ENCODE data around the gene ACTR8.

ACTR8 gene

GRCh38 chr3:53887446-53887845 is 5.5 kb upstream of the ACTR8 start:
- TF ChIP-seq GATA2 (IDR thresholded peaks at IDR 0.05; ENCODE audit: low read depth, low read length) (no peak), GATA3 (IDR thresholded peaks at IDR 0.05; ENCODE audit: low read depth, low read length) (no peak)

GRCh38 chr3:53885239-53885638 is 3.3 kb upstream of the ACTR8 start:
- TF ChIP-seq GATA2 (IDR thresholded peaks at IDR 0.05; ENCODE audit: low read depth, low read length) (no peak), GATA3 (IDR thresholded peaks at IDR 0.05; ENCODE audit: low read depth, low read length) (no peak)

- no peak for TF ChIP-seq GATA2 (IDR thresholded peaks at IDR 0.05; ENCODE audit: low read depth, low read length)
- no peak for TF ChIP-seq GATA3 (IDR thresholded peaks at IDR 0.05; ENCODE audit: low read depth, low read length)
Observed at GRCh38 chr3:53884623-53885022, 2.7 kb upstream of the ACTR8 start.

- TF ChIP-seq GATA3 (IDR thresholded peaks at IDR 0.05; ENCODE audit: low read depth, low read length) (no peak), GATA2 (IDR thresholded peaks at IDR 0.05; ENCODE audit: low read depth, low read length) (no peak)
Observed at GRCh38 chr3:53883008-53883407, 1.1 kb upstream of the ACTR8 start.

GRCh38 chr3:53880396-53881345 is 1.3 kb downstream of the ACTR8 start:
- no peak for TF ChIP-seq GATA2 (IDR thresholded peaks at IDR 0.05; ENCODE audit: low read depth, low read length)
- TF ChIP-seq GATA3 (IDR thresholded peaks at IDR 0.05; ENCODE audit: low read depth, low read length), result no peak

- TF ChIP-seq GATA2 (IDR thresholded peaks at IDR 0.05; ENCODE audit: low read depth, low read length) (no peak), GATA3 (IDR thresholded peaks at IDR 0.05; ENCODE audit: low read depth, low read length) (no peak)
Observed at GRCh38 chr3:53865732-53866499, 16.0 kb downstream of the ACTR8 start.

GRCh38 chr3:53863145-53863544 is 18.8 kb downstream of the ACTR8 start:
- TF ChIP-seq GATA2 (IDR thresholded peaks at IDR 0.05; ENCODE audit: low read depth, low read length), result no peak

- TF ChIP-seq GATA2 (IDR thresholded peaks at IDR 0.05; ENCODE audit: low read depth, low read length) (no peak), GATA3 (IDR thresholded peaks at IDR 0.05; ENCODE audit: low read depth, low read length) (no peak)
Observed at GRCh38 chr3:53862241-53862640, 19.7 kb downstream of the ACTR8 start.

GRCh38 chr3:53860196-53860595 is 21.8 kb downstream of the ACTR8 start:
- no peak for TF ChIP-seq GATA3 (IDR thresholded peaks at IDR 0.05; ENCODE audit: low read depth, low read length)
- TF ChIP-seq GATA2 (IDR thresholded peaks at IDR 0.05; ENCODE audit: low read depth, low read length), result no peak

GRCh38 chr3:53859178-53859577 is 22.8 kb downstream of the ACTR8 start:
- TF ChIP-seq GATA2 (IDR thresholded peaks at IDR 0.05; ENCODE audit: low read depth, low read length) (no peak), GATA3 (IDR thresholded peaks at IDR 0.05; ENCODE audit: low read depth, low read length) (no peak)

GRCh38 chr3:53858096-53858741 is 23.7 kb downstream of the ACTR8 start:
- TF ChIP-seq GATA3 (IDR thresholded peaks at IDR 0.05; ENCODE audit: low read depth, low read length) (no peak), GATA2 (IDR thresholded peaks at IDR 0.05; ENCODE audit: low read depth, low read length) (no peak)

GRCh38 chr3:53856964-53857363 is 25.0 kb downstream of the ACTR8 start:
- TF ChIP-seq GATA2 (IDR thresholded peaks at IDR 0.05; ENCODE audit: low read depth, low read length), result no peak
- no peak for TF ChIP-seq GATA3 (IDR thresholded peaks at IDR 0.05; ENCODE audit: low read depth, low read length)

- TF ChIP-seq GATA2 (IDR thresholded peaks at IDR 0.05; ENCODE audit: low read depth, low read length), result no peak
- no peak for TF ChIP-seq GATA3 (IDR thresholded peaks at IDR 0.05; ENCODE audit: low read depth, low read length)
Observed at GRCh38 chr3:53850895-53851294, 31.1 kb downstream of the ACTR8 start.

GRCh38 chr3:53849916-53850315 is 32.0 kb downstream of the ACTR8 start:
- TF ChIP-seq GATA3 (IDR thresholded peaks at IDR 0.05; ENCODE audit: low read depth, low read length) (no peak), GATA2 (IDR thresholded peaks at IDR 0.05; ENCODE audit: low read depth, low read length) (no peak)

Data from SH-SY5Y (cell line).